NCI-H146 treated with DMSO at 0.1 percent for 48 hours (cell line): ENCODE results near the gene FAM72B.
"Not testable (repeated sequence)": the region's sequence is repeated elsewhere in the genome, so short reads cannot be mapped to it uniquely, and the experiment has no call there.

ENCODE experiments used
- DNase-seq: peaks from one replicate; lab custom pipeline; 2025; ENCODE audit not compliant: unreplicated experiment; lab: John Stamatoyannopoulos, UW

Gene FAM72B

GRCh38 chr1:121200985-121201981, 17.1 kb upstream of the FAM72B start:
- not testable (repeated sequence) for DNase-seq

GRCh38 chr1:121200232-121200631, 16.1 kb upstream of the FAM72B start:
- not testable (repeated sequence) for DNase-seq

GRCh38 chr1:121199763-121200162, 15.6 kb upstream of the FAM72B start:
- DNase-seq = not testable (repeated sequence)

GRCh38 chr1:121197095-121197882, 13.1 kb upstream of the FAM72B start:
- not testable (repeated sequence) for DNase-seq

- not testable (repeated sequence) for DNase-seq
Observed at GRCh38 chr1:121192512-121192911, 8.4 kb upstream of the FAM72B start.

GRCh38 chr1:121187914-121188313, 3.8 kb upstream of the FAM72B start:
- DNase-seq = not testable (repeated sequence)

- not testable (repeated sequence) for DNase-seq
Observed at GRCh38 chr1:121186191-121186590, 2.1 kb upstream of the FAM72B start.

- DNase-seq = not testable (repeated sequence)
Observed at GRCh38 chr1:121185140-121185708, 1.1 kb upstream of the FAM72B start.

GRCh38 chr1:121183867-121184266, 273 bp downstream of the FAM72B start:
- DNase-seq = not testable (repeated sequence)

GRCh38 chr1:121178197-121178596, 5.9 kb downstream of the FAM72B start:
- not testable (repeated sequence) for DNase-seq

- not testable (repeated sequence) for DNase-seq
Observed at GRCh38 chr1:121176649-121177048, 7.5 kb downstream of the FAM72B start.

- not testable (repeated sequence) for DNase-seq
Observed at GRCh38 chr1:121168152-121168668, 15.9 kb downstream of the FAM72B start.

- DNase-seq = not testable (repeated sequence)
Observed at GRCh38 chr1:121167225-121167738, 16.9 kb downstream of the FAM72B start.

GRCh38 chr1:121165296-121165695, 18.8 kb downstream of the FAM72B start:
- not testable (repeated sequence) for DNase-seq

- DNase-seq = not testable (repeated sequence)
Observed at GRCh38 chr1:121163850-121164757, 20.0 kb downstream of the FAM72B start.

GRCh38 chr1:121161199-121161901, 22.8 kb downstream of the FAM72B start:
- not testable (repeated sequence) for DNase-seq

GRCh38 chr1:121160118-121160517, 24.0 kb downstream of the FAM72B start:
- DNase-seq = not testable (repeated sequence)

GRCh38 chr1:121157609-121158008, 26.5 kb downstream of the FAM72B start:
- not testable (repeated sequence) for DNase-seq
